GM19452 (cell line): ENCODE results near the gene UGT1A1.

Experiments
- ATAC-seq: cut with Tn5 transposase; IDR thresholded peaks from one replicate; pipeline ENCODE4 v1.9.1; 2021; ENCODE audit not compliant: unreplicated experiment

Gene UGT1A1

DNA sequence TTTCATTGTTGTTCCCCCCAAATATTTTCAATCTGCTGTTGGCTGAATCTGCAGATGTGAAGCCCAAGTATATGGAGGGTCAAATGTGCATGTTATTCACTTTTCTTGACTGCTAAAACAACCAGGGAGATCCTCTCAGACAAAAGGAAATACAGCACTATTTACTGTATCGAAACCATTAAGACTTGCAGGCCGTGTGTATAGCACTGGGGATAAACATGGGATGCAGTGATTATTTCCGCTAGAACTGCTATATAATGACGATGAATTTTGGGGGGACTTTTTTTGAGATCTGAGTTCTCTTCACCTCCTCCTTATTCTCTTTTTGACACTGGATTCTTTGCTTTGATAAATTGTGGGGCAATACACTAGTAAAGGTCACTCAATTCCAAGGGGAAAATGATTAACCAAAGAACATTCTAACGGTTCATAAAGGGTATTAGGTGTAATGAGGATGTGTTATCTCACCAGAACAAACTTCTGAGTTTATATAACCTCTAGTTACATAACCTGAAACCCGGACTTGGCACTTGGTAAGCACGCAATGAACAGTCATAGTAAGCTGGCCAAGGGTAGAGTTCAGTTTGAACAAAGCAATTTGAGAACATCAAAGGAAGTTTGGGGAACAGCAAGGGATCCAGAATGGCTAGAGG lies 3.5 kb upstream of the UGT1A1 start:
- ATAC-seq = no peak

DNA sequence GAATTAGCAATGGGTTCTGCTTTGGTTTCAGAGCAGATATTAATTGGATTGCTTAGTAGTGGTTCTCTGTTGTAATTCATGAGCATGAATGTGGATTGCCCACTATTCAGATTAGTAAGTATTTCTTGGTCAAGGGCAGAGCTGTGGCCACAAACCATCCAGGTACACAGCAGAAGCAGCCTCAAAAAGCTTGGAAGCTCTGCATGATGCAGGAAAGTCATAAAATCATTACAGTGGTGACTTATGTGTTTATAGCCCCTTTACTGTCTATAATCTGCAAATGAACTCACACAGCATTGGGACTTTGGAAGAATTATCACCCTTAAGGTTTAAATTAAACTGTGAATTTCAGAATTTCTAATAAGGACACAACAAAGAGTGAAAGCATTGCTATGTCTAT lies 1.9 kb upstream of the UGT1A1 start:
- no peak for ATAC-seq

DNA sequence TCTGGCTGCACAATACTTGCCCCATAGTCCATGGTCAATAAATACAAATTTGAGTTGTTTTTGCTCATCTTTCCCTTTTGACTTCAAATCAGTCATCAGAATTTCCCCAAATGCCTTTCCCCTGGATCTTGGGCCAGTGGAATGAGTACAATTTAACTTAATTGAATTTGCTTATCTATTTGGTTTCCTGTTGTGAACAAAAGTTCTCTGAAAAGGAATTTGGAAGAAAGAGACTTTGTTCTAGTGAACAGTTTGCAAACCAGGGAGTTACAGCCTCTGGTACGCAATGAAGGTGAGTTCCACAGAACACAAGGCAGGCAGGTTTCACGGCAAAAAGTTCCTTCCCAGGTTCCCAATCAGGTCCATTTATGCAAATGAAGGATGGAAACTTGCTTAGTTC lies 1.2 kb upstream of the UGT1A1 start:
- ATAC-seq = no peak

DNA sequence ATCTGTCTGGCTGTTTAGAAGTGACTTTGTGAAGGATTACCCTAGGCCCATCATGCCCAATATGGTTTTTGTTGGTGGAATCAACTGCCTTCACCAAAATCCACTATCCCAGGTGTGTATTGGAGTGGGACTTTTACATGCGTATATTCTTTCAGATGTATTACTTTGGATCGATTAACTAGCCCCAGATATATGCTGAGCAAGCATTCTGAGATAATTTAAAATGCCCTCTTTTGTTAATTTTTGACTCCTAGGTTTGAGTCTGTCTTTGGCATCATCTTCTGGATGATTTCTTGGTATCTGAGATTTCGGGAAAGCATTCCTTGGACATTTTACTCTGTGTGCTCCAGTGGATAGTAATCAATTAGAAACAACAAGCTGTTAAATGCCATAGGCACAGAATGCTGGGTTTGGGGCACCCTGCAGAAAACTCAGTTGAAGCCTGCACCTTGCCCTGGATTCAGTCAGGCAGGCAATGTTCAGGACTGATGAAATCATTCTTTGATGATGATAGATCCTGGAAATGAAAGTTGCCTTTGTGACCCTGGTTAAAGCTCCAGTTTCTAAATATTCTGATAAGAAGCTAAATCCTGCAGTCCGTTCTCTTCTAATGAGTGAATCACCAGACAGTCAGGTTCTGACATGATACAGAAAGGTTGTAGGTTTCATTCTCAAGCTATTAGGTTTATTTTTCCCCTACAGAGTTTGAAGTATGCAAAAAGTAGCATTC lies 1.1 kb downstream of the UGT1A1 start:
- no peak for ATAC-seq

DNA sequence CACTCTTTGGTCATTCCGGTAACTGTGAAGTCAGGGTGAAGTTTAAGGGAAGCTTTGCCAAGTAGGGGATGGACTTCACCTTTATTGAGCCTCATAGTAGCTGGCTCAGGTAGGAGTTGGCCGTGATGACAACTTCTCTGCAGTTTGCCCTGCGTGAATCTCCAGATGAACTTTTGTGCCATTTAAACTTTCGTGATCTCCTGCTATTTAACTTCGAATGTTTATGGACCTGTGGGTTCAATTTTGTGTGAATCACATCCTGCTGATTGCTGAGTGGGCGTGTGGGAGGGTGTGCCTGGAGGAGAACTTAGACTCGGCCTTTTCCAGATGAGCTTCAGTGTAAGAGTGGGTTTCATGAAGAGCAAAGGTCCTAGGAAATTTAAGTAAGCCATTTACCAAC lies 4.2 kb downstream of the UGT1A1 start:
- ATAC-seq = no peak

DNA sequence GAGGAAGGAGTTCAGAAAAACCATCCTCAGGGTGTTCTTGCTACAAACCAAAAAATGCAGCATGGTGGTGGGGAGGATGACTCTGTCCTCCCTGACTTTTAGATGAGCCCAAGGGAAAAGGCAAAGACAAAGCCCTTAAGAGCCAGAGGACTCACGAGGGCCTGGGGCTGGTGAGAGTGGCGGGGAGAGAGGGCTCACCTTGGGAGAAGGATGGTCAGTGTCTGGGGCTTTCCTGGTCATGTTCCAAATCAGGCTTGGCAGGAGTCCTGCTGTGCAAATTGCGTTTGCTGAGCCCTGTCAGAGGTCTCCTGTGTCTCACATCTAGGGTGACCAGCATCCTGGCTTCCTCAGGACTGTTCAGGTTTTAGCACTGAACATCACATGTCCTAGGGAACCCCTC lies 4.7 kb downstream of the UGT1A1 start:
- no peak for ATAC-seq

DNA sequence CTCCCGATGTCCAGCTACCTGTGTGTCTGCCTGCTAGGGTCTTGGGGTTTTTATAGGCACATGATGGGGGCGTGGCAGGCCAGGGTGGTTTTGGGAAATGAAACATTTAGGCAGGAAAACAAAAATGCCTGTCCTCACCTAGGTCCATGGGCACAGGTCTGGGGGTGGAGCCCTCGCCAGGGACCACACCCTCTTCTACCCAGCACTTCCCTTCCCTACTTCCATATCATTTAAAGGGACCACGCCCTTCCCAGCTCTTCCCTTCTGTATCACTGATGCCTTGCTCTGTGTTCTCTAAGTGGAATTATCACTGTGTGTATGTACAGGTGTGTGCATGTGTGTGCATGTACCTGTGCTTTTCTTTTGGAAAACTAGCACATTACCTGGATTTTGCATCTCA lies 6.3 kb downstream of the UGT1A1 start:
- ATAC-seq = no peak

DNA sequence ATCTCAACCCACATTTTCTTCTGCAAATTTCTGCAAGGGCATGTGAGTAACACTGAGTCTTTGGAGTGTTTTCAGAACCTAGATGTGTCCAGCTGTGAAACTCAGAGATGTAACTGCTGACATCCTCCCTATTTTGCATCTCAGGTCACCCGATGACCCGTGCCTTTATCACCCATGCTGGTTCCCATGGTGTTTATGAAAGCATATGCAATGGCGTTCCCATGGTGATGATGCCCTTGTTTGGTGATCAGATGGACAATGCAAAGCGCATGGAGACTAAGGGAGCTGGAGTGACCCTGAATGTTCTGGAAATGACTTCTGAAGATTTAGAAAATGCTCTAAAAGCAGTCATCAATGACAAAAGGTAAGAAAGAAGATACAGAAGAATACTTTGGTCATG lies 8.0 kb downstream of the UGT1A1 start:
- ATAC-seq = no peak

DNA sequence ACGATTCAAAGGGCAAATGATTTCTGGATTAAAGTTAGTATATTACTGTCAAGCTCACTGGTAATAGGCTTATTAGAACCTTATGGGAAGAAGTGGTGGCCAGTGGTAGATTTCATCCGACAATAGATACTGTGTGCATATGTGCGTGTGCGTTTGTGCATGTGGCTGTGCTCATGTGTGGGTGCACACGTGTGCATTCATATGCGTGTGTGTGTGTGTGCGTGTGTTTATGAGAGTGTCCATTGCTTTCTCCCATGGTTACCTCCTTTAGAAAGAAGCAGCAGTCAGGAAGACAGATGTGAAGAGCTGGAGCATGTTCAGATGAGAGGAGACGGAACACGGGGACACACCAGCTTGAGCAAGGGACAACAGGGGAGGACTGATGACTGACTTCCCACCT lies 9.2 kb downstream of the UGT1A1 start:
- ATAC-seq = no peak

DNA sequence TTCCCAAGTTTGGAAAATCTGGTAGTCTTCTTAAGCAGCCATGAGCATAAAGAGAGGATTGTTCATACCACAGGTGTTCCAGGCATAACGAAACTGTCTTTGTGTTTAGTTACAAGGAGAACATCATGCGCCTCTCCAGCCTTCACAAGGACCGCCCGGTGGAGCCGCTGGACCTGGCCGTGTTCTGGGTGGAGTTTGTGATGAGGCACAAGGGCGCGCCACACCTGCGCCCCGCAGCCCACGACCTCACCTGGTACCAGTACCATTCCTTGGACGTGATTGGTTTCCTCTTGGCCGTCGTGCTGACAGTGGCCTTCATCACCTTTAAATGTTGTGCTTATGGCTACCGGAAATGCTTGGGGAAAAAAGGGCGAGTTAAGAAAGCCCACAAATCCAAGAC lies 12.1 kb downstream of the UGT1A1 start:
- ATAC-seq = no peak

DNA sequence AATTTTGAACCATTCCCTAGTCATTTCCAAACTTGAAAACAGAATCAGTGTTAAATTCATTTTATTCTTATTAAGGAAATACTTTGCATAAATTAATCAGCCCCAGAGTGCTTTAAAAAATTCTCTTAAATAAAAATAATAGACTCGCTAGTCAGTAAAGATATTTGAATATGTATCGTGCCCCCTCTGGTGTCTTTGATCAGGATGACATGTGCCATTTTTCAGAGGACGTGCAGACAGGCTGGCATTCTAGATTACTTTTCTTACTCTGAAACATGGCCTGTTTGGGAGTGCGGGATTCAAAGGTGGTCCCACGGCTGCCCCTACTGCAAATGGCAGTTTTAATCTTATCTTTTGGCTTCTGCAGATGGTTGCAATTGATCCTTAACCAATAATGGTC lies 12.5 kb downstream of the UGT1A1 start:
- no peak for ATAC-seq

DNA sequence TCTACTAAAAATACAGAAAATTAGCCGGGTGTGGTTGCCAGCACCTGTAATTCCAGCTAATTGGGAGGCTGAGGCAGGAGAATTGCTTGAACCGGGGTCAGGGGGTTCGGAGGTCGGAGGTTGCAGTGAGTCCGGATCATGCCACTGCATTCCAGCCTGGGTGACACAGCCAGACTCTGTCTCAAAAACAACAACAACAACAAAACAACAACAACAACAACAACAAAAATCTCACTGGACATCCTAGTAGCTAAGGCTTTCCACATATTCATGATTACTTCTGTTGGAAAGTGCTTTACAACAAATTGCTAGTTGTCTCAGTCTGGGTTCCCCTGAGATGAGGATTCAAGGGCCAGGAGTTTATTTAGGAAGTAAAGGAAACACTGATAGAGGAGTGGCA lies 13.8 kb downstream of the UGT1A1 start:
- no peak for ATAC-seq

DNA sequence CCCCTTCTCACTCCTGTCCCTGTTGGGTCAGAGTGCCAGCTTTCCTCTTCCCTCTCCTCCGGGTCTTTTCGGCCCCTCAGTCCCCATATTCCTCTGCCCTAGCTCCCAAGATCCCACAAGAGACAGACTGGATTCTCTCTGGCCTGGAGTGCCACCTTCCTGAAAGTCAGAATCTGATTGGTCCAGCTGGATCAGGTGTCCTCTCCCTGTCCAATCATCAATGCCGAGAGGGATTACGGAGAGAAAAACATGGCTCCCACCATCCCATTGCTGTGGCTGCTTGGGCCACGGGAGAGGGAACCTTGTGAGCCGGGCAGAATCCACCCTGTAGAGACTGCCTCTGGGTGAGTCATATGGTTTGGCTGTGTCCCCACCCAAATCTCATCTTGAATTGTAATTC lies 15.3 kb downstream of the UGT1A1 start:
- no peak for ATAC-seq

DNA sequence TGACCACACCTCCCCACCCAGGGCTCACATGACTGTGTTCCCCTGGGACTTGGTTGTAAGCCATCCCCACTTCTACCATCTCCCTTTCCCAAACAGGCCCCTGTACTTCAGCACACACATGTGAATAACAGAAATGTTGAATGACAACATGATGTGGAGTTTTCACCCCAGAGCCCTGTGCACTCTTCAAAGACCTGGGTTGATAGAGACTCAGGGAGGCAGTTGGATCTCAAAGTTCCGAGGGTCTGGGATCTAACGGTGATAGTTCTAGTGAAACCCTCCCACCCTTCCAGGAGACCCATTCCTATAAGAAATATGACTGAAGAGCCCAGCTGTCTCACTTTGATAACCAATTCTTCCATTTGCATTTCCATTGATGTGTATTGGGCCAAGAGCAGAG lies 18.0 kb downstream of the UGT1A1 start, which contains the start of gene MROH2A:
Gene MROH2A, plus strand, starts transcription at position 301 of the 400 bp plus-strand sequence. CDS start 1,029 bp downstream, outside the sequence.
- ATAC-seq = no peak

DNA sequence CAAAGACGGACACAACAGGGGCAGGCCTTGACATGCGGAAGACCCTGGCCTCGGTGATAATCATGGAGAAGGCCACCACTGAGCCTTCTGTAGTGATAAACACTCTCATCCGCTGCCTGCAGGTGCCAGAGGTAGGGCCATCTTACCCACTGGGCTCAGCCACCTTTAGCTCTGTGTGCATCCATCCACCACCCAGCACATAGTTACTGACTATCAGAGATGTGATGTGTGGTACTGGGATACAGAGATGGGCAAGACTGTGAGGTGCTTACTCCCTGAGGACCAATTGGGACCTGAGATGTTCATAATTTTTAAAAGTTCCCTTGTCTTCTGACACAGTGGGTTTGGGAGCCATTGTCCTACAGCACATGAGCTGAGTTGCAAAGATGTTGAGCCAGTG lies 19.7 kb downstream of the UGT1A1 start:
- no peak for ATAC-seq

DNA sequence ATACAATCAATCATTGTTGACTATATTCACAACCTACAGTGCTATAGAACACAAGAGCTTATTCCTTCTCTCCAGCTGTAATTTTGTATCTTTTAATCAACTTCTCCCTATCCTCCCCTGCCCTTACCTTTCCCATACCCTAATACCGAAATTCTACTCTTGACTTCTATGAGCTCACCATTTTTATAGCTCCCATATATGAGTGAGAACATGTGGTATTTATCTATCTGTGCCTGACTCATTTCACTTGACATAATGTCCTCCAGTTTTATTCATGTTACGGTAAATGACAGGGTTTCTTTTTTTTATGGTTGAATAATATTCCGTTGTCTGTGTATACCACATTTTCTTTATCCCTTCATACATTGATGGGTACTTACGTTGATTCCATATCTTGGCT lies 20.7 kb downstream of the UGT1A1 start:
- no peak for ATAC-seq

DNA sequence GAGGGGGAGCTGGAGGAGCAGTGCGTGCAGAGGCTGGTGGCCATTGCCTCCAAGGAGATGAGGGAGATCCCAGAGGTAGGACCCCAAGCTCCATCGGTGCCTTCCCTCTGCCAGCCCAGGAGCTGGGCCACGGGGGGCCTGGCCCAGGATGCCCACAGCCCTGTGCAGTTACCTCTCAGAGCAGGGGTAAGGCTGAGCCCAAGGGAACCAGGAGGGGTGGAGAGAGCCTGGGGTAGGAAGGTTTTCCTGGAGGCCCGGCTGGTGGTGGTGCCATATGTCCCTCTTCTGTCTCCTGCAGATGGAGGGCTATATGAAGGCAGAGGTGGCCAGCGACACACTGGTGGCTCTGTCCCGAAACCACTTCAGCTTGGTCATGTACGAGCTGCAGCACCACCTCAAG lies 29.5 kb downstream of the UGT1A1 start:
- no peak for ATAC-seq

DNA sequence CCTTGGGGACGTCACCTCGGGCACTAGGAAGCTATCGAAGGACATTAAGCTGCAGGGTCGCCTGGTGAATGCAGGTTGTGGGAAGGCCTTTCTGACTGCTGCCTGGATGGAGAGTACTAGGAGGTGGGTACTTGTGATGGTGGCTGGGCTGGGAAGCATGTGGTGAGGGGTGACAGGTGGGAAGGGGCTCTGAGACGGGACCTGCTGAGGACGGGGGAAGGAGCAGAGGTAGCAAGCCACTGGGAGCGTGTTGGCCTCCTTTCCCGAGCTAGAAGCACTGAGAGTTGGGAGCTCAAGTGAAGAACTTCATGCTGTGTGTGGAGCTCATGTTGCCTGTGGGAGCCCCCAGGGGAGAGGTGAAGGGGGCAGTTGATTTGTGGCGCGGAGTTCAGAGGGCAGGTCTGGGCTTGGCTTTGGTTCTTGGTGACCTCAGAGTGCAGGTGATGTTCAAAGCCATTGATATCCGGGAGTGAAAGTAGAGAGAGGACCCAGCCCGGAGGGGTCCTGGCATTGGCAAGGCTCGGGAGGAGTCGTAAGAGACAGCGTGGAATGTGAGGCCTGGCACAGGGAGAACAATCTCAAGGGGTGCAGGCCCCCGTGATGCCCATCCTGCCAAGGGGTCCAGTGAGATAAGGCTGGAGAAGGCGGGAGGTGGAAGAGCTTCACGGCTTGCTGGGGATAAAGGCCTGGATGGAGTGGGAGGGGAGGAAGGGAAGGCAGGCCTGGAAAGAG lies 31.2 kb downstream of the UGT1A1 start:
- ATAC-seq = no peak

DNA sequence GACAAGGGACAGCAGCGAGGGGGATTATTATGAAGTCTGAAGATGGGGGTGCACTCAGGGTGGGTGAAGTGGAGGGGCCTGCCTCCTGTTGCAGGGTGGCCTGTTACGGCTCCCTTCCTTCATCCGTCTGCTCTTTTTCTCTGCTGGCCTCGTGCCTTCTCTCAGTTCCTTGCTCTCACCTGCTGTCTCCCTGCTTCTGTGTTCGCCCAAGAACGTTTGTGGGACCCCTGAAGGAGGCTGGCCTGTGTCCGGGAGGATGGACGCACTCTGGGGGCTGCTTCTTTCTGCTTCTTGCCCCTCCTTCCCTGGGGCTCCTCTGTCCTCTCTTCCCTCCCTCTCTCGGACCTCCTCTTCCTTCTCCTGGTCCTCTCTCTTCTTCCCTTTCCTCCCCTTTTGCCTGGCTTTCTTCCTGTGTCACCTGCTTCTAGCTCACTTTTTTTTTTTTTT lies 31.8 kb downstream of the UGT1A1 start:
- no peak for ATAC-seq

DNA sequence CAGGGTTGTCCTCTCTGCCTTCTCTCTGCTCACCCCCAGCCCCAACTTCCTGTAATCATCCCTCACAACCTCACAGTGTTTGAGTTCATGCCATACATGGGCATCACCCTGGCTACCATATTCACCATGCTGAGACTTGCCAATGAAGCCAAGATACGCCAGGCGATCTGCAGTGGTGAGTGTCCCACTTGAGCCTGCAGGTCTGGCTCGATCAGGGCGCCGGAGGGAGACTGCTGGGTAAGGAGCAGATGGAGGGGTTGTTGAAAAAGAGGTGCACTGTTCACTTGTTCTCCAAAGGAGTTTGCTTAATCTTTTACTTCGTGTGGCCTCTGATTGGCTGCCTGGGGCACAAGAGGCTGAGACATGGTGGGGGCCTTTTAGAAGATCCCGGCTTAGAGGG lies 32.6 kb downstream of the UGT1A1 start:
- ATAC-seq = no peak

DNA sequence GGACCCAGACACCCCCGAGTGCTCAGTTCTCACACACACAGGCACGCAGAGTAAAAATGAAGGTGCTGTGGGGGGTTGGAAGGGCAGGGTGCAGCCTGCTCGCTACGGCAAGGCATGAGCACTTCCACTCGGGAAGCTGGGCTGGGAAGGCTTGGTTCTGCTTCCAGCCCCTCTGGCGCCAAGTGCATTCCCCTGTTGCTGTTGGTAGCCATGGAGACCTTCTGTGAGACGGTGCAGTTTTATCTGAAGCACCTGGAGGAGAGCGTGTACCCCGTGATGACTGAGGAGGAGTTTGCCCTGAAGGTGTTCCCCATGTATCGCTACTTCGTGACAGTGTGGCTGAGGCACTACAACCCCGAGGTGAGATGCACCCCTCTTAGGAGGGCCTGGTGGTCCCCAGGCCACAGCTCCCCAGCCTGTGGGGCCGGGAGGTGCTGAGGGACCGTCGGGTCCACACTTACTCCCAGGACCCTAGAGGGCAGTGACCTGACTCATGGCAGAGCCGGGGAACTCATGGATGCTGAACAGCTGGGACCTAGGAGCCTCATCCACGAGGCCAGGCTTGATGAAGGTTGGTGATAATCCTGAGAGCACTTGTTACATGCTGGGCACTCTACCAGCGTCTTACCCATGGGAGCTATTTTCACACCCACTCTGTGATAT lies 33.5 kb downstream of the UGT1A1 start:
- no peak for ATAC-seq
